SH-SY5Y (cell line): ENCODE measurements around the gene TNNC2.

Experiments used
- GATA2 ChIP-seq: IDR thresholded peaks from 2 replicates; pipeline ENCODE4 v1.6.1; 2011; ENCODE audit warnings: mild to moderate bottlenecking, low read depth, low read length
- GATA3 ChIP-seq: IDR thresholded peaks from 2 replicates; pipeline ENCODE4 v1.6.1; 2011; ENCODE audit warnings: low read depth, mild to moderate bottlenecking, low read length, moderate library complexity

GRCh38 chr20:45845452-45845851 lies 18.3 kb upstream of the TNNC2 start:
- TF ChIP-seq GATA2 (no peak), GATA3 (no peak)
